Measurements from ENCODE around the gene RNF26.

RNF26 gene

GRCh38 chr11:119334174-119334930 is at the start of gene RNF26:
RNF26 (plus strand) TSS chr11:119334527; CDS start chr11:119335123, 596 bp downstream.
- DNase-seq (ENCODE audit: low read depth in 2 of 2, low spot score in 1 of 2): peak; percentile 85 to 89

DNA sequence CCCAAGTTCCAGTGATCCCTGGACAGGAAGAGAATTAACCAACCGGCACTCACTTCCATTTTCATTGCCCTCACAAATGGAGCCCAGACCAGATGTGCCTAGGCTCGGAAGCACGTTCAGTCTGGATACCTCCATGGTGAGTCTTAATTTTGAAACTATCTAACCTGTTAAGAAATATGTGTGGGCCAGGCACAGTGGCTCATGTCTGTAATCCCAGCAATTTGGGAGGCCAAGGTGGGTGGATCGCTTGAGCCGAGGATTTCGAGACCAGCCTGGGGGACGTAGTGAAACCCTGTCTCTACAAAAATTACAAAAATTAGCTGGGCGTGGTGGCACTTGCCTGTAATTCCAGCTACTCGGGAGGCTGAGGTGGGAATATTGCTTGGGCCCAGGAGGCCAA is 48.9 kb upstream of the RNF26 start:
- no peak for DNase-seq (ENCODE audit: low read depth in 2 of 2, low spot score in 1 of 2)

GRCh38 chr11:119288219-119288618 is 46.1 kb upstream of the RNF26 start:
- no peak for DNase-seq (ENCODE audit: low read depth in 2 of 2, low spot score in 1 of 2)

- DNase-seq (ENCODE audit: low read depth in 2 of 2, low spot score in 1 of 2): no peak
These were observed 43.3 kb upstream of the RNF26 start for GRCh38 chr11:119290894-119291497.

DNA sequence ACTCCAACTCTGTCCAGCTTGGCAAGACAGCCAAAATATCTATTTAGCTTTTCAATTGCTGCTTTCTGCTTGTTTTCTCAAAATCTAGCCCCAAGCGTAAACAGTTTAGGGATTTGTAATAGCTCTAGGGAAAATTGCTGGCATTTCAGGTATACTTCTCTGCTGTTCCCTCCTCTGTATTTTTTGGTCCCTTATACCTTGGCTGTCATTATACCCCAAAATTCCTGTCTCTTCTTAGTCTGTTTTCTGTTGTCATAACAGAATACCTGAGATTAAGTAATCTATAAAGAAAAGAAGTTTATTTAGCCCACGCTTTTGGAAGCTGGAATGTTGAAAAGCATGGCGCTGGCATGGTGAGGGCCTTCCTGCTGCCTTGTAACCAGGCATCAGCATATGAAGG is 40.9 kb upstream of the RNF26 start:
- DNase-seq (ENCODE audit: low read depth in 2 of 2, low spot score in 1 of 2): no peak

- DNase-seq (ENCODE audit: low read depth in 2 of 2, low spot score in 1 of 2): no peak
These were observed 39.1 kb upstream of the RNF26 start for GRCh38 chr11:119295178-119295577.

DNA sequence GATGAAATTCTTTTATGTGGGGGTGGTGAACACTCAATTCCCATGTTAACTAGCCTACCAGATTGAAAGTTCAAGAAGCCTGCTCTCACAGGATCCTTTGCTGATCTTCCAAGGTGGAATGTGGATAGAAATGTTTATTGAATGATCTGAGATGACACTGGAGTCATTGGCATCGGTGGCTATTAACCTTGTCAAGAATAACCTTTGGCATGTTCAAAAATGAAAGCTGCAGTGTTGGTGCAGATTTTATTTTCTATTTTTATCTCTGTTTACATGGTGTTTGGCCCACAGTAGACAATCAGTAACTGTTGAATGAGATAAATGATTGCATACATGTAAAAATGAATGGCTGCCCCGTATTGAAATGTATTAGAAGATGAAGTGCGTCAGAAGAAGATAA is 36.4 kb upstream of the RNF26 start:
- DNase-seq (ENCODE audit: low read depth in 2 of 2, low spot score in 1 of 2): no peak

DNA sequence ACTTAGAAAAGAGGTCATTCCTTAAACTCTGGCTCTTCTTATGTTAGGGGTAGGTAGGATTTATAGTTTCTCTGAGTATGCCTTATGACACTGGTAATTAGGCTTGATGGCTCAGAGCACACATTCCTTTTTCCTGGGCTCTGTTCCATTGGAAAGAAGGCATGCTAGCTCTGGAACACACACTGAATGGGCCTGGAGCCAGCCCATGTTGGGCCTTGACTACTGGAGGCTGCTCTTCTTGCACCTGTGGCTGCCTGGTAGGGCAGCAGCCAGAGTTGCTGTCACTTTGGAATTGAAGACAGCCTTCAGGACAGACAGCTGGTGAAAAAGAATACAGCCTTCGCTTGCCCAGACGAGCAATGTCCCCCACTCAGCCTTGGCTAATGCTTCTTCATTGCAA is 35.6 kb upstream of the RNF26 start:
- DNase-seq (ENCODE audit: low read depth in 2 of 2, low spot score in 1 of 2): no peak

- no peak for DNase-seq (ENCODE audit: low read depth in 2 of 2, low spot score in 1 of 2)
These were observed 34.9 kb upstream of the RNF26 start for GRCh38 chr11:119299416-119299815.

GRCh38 chr11:119300198-119300964 is 33.9 kb upstream of the RNF26 start:
- no peak for DNase-seq (ENCODE audit: low read depth in 2 of 2, low spot score in 1 of 2)

GRCh38 chr11:119303227-119303718 is 31.1 kb upstream of the RNF26 start:
- no peak for DNase-seq (ENCODE audit: low read depth in 2 of 2, low spot score in 1 of 2)

GRCh38 chr11:119305556-119306372 is 28.6 kb upstream of the RNF26 start:
- DNase-seq (ENCODE audit: low read depth in 2 of 2, low spot score in 1 of 2): no peak

DNA sequence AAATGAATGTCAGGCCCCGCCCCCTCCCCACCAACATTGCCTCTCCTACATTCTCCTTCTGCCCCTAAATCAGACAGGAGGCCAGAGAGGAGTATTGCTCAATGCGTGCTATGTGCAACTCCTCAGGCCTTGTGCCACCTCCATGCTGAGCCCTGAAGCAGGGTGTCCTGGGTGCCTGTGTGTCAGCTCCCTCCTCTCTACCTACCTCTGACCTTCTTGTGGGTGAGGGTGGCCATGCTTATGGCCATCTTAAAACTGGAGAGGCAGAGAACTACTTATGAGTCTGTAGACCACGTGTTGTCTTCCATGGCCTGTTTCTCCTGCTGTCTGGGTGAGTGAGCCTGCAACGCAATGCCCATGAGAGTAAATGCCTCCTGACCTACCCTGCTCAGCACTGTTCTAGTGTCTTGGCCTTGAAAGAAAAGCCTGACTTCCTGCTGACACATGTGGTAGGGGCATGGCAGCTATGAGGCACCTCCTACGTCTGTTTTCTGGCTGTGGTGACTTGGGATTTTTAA is 27.9 kb upstream of the RNF26 start:
- no peak for DNase-seq (ENCODE audit: low read depth in 2 of 2, low spot score in 1 of 2)

DNA sequence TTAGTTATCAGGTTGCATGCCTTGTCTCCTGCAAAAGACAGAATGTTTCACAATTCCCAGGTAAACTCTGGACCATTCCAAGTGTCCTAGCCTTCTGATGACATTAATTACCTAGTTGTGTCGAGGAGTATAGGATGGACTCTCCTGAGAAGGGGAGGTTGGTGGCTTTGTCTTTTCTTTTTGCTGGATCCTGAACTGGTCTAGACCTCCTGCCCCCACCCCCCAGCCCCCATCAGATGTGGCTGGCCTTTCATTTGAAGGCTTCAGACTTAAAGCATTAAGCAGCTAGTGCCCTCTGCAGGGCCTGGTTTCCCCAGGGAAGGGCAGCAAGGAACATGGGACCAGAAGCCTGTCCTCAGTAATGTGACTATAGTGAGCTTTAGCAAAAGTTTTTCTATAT is 27.1 kb upstream of the RNF26 start:
- no peak for DNase-seq (ENCODE audit: low read depth in 2 of 2, low spot score in 1 of 2)

DNA sequence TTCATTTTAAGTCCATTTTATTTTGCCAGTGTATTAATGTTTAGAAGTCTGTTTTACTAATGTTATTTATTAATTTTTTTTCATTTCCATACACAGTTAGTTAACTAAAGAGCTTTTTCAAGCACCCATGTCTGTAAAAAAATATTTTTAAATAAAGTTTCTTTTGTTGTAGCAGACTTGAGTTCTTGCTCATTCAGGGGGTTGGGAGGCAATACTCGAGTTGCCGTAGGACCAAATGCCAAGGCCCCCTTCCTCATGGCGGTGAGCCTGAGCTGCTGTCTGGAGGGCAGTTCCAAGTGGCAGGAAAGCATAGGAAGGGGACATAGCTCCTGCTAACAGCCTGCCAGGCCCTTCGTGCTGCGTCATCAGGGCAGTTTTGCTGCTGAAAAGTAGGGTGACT is 26.4 kb upstream of the RNF26 start:
- no peak for DNase-seq (ENCODE audit: low read depth in 2 of 2, low spot score in 1 of 2)

DNA sequence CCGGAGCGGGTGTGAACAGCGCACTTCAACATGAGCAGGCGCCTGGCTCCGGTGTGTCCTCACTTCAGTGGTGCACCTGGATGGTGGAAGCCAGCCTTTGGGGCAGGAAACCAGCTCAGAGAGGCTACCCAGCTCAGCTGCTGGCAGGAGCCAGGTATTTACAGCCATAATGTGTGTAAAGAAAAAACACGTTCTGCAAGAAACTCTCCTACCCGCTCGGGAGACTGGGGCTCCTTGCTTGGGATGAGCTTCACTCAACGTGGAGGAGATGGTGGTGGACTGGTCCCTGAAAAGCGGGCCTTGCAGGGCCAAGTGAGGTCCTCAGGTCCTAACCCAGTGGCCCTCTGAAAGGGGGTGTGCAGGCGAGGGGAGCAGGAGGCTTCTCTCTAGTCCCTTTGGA is 24.9 kb upstream of the RNF26 start:
- DNase-seq (ENCODE audit: low read depth in 2 of 2, low spot score in 1 of 2): no peak

- DNase-seq (ENCODE audit: low read depth in 2 of 2, low spot score in 1 of 2): no peak
These were observed 24.2 kb upstream of the RNF26 start for GRCh38 chr11:119309953-119310681.

DNA sequence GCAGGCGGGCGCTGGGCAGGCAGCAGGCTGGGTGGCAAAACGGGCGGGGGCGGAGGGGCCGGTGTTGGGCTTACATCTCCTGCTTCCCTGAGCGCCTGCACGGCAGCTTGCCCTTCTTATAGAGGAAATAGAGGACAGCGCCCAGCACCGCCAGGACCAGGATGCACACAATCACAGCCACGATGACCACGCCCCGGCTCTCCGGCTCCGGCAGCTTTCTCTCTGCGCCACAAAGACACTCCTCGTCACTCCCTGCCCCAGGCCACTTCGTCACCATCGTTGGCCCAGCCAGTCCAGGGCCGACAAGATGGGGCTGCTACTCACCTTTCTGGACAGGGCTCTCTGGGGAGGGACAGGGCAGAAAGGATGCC is 23.7 kb upstream of the RNF26 start:
- no peak for DNase-seq (ENCODE audit: low read depth in 2 of 2, low spot score in 1 of 2)

GRCh38 chr11:119314726-119315125 is 19.6 kb upstream of the RNF26 start:
- no peak for DNase-seq (ENCODE audit: low read depth in 2 of 2, low spot score in 1 of 2)
